ENCODE data around the gene ZCWPW2. TPM values are rescaled to one million over a fixed set of nuclear protein-coding genes. Genes with fewer than 3 reads are reported as not detected.

ZCWPW2 gene
- 0.23 and 0.42 TPM in 2 replicates for total RNA-seq

GRCh38 chr3:28348629-28349468, at the start of gene ZCWPW2, which contains the start of gene AZI2:
TSS of gene ZCWPW2 (plus strand) at chr3:28348721. CDS start at chr3:28413069, 64,348 bp downstream.
TSS of gene AZI2 (minus strand) at chr3:28348824. CDS start at chr3:28340617, 8,207 bp downstream.

Other genes with a start within 250 kb of the ZCWPW2 start
- gene CMC1, start 107.1 kb upstream of the ZCWPW2 start, total RNA-seq = 17.1 and 25.9 TPM in 2 replicates
- 63.6 and 88.4 TPM in 2 replicates for gene AZI2, start 103 bp downstream of the ZCWPW2 start, total RNA-seq

All from hair follicular keratinocyte (primary cell).